ENCODE data around the gene GPC5.

GPC5 gene

GRCh38 chr13:92362717-92363116 is 964.3 kb downstream of the GPC5 start:
- Mint-ChIP-seq H3K9me3 (peaks cover 16% of the 10 kb centered on the region), H3K27ac (no peak overlapping the region), H3K27me3 (ENCODE audit: low read depth) (no peaks in the 10 kb centered on the region), H3K4me1 (ENCODE audit: low read depth) (no peaks in the 10 kb centered on the region), H3K36me3 (ENCODE audit: low read depth) (no peaks in the 10 kb centered on the region), H3K4me3 (no peak overlapping the region)

GRCh38 chr13:92365904-92366303 is 967.5 kb downstream of the GPC5 start:
- Mint-ChIP-seq H3K36me3 (ENCODE audit: low read depth) (no peaks in the 10 kb centered on the region), H3K9me3 (peaks cover 3% of the 10 kb centered on the region), H3K4me1 (ENCODE audit: low read depth) (no peaks in the 10 kb centered on the region), H3K4me3 (no peak overlapping the region), H3K27me3 (ENCODE audit: low read depth) (no peaks in the 10 kb centered on the region), H3K27ac (no peak overlapping the region)

GRCh38 chr13:92377396-92377795 is 979.0 kb downstream of the GPC5 start:
- H3K27ac Mint-ChIP-seq = no peak overlapping the region
- no peaks in the 10 kb centered on the region for H3K27me3 Mint-ChIP-seq (ENCODE audit: low read depth)
- no peaks in the 10 kb centered on the region for H3K4me1 Mint-ChIP-seq (ENCODE audit: low read depth)
- peaks cover 3% of the 10 kb centered on the region for H3K9me3 Mint-ChIP-seq
- no peaks in the 10 kb centered on the region for H3K36me3 Mint-ChIP-seq (ENCODE audit: low read depth)
- H3K4me3 Mint-ChIP-seq = no peak overlapping the region

GRCh38 chr13:92379371-92379770 is 981.0 kb downstream of the GPC5 start:
- no peaks in the 10 kb centered on the region for H3K36me3 Mint-ChIP-seq (ENCODE audit: low read depth)
- H3K4me3 Mint-ChIP-seq = no peak overlapping the region
- H3K9me3 Mint-ChIP-seq = peaks cover 3% of the 10 kb centered on the region
- H3K27me3 Mint-ChIP-seq (ENCODE audit: low read depth) = no peaks in the 10 kb centered on the region
- no peak overlapping the region for H3K27ac Mint-ChIP-seq
- H3K4me1 Mint-ChIP-seq (ENCODE audit: low read depth) = no peaks in the 10 kb centered on the region

DNA sequence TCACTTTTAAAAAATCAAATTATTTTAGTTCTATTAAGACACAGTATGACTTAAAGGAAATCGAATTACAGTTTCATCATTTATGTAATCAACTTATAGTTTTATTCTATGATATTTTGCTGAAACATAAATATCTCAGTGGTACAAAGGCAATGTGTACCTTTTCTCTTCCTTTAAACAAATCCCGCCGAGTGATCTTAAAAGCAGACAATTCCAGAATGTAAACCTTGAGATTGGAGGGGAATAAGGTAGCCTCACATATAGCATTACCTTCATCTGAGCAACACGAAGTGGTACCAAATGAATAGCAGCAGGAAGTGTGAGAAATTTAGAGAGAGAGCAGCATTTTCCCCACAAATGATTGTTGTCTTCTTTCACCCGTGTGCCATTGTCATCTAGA is 986.0 kb downstream of the GPC5 start:
- H3K9me3 Mint-ChIP-seq = peaks cover 3% of the 10 kb centered on the region
- H3K27me3 Mint-ChIP-seq (ENCODE audit: low read depth) = no peaks in the 10 kb centered on the region
- no peaks in the 10 kb centered on the region for H3K36me3 Mint-ChIP-seq (ENCODE audit: low read depth)
- H3K4me1 Mint-ChIP-seq (ENCODE audit: low read depth) = no peaks in the 10 kb centered on the region
- no peak overlapping the region for H3K27ac Mint-ChIP-seq
- no peak overlapping the region for H3K4me3 Mint-ChIP-seq

- no peaks in the 10 kb centered on the region for H3K27me3 Mint-ChIP-seq (ENCODE audit: low read depth)
- H3K36me3 Mint-ChIP-seq (ENCODE audit: low read depth) = no peaks in the 10 kb centered on the region
- H3K9me3 Mint-ChIP-seq = no peaks in the 10 kb centered on the region
- no peak overlapping the region for H3K27ac Mint-ChIP-seq
- no peaks in the 10 kb centered on the region for H3K4me1 Mint-ChIP-seq (ENCODE audit: low read depth)
- no peak overlapping the region for H3K4me3 Mint-ChIP-seq
Observed at GRCh38 chr13:92387245-92387644, 988.8 kb downstream of the GPC5 start.

DNA sequence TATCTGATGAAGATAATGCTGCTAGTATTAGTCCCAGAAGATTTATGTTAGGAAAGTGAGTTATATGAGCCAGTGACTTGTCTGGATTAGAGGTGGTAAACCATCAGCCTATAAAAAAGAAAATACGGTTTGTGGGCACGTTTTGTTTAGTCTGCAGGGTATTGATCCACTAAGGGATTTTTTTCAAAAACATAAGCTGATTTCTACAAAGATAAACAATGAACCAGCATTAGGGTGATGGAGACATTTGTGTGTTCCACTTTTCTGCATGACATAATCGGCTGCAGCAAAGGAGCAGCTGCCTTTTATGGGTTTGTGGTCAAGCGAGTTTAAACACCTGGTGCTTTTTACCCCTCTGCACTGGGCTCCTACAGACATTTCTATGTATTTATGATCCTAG is 991.8 kb downstream of the GPC5 start:
- Mint-ChIP-seq H3K4me1 (ENCODE audit: low read depth) (no peaks in the 10 kb centered on the region), H3K4me3 (no peak overlapping the region), H3K27me3 (ENCODE audit: low read depth) (no peaks in the 10 kb centered on the region), H3K36me3 (ENCODE audit: low read depth) (no peaks in the 10 kb centered on the region), H3K27ac (no peak overlapping the region), H3K9me3 (no peaks in the 10 kb centered on the region)

GRCh38 chr13:92403606-92404005 is 1005.2 kb downstream of the GPC5 start:
- Mint-ChIP-seq H3K9me3 (no peaks in the 10 kb centered on the region), H3K27me3 (ENCODE audit: low read depth) (no peaks in the 10 kb centered on the region), H3K36me3 (ENCODE audit: low read depth) (no peaks in the 10 kb centered on the region), H3K4me3 (no peak overlapping the region), H3K27ac (no peak overlapping the region), H3K4me1 (ENCODE audit: low read depth) (no peaks in the 10 kb centered on the region)

DNA sequence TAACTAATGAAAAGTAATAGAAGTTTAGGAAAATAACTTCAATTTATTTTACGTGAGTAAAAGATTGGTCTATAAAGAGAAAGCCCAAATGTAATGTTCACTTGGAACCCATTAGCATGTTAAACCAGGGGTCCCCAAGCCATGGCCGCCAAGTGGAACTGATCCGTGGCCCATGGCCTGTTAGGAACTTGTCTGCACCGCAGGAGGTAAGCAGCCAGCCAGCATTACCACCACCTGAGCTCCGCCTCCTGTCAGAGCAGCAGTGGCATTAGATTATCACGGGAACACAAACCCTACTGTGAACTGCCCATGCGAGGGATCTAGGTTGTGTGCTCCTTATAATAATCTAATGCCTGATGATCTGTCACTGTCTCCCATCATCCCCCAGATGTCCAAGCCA is 1009.4 kb downstream of the GPC5 start:
- Mint-ChIP-seq H3K9me3 (no peaks in the 10 kb centered on the region), H3K4me1 (ENCODE audit: low read depth) (no peaks in the 10 kb centered on the region), H3K36me3 (ENCODE audit: low read depth) (no peaks in the 10 kb centered on the region), H3K27me3 (ENCODE audit: low read depth) (no peaks in the 10 kb centered on the region), H3K4me3 (no peak overlapping the region), H3K27ac (no peak overlapping the region)

GRCh38 chr13:92412481-92412880 is 1014.1 kb downstream of the GPC5 start:
- no peak overlapping the region for H3K4me3 Mint-ChIP-seq
- H3K27ac Mint-ChIP-seq = no peak overlapping the region

DNA sequence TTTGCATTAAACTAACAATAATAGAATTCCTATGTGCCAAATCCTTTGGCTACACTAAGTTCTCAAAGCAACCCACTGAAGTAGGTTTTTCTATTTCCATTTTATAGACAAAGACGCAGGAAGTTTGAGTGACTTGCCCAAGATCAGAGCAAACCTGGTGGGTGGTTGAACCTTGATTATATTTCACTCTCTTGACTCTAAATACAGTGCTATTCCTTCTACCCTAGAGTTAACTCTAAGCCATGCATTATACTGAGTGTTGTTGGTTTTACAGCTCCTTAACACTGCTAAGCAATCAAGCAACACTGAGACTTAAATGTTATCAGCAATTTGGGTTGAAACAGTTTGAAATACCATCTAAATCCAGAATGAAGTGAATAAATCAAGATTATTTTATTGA is 1014.6 kb downstream of the GPC5 start:
- Mint-ChIP-seq H3K27me3 (ENCODE audit: low read depth) (no peaks in the 10 kb centered on the region), H3K27ac (no peak overlapping the region), H3K9me3 (peaks cover 5% of the 10 kb centered on the region), H3K4me3 (no peak overlapping the region), H3K36me3 (ENCODE audit: low read depth) (no peaks in the 10 kb centered on the region), H3K4me1 (ENCODE audit: low read depth) (no peaks in the 10 kb centered on the region)

More at GRCh38 chr13:92412481-92412880, 1014.1 kb downstream of the GPC5 start:
- Mint-ChIP-seq H3K9me3 (peaks cover 5% of the 10 kb centered on the region), H3K4me1 (ENCODE audit: low read depth) (no peaks in the 10 kb centered on the region), H3K27me3 (ENCODE audit: low read depth) (no peaks in the 10 kb centered on the region), H3K36me3 (ENCODE audit: low read depth) (no peaks in the 10 kb centered on the region)

GRCh38 chr13:92413452-92413851 is 1015.0 kb downstream of the GPC5 start:
- Mint-ChIP-seq H3K27me3 (ENCODE audit: low read depth) (no peaks in the 10 kb centered on the region), H3K36me3 (ENCODE audit: low read depth) (no peaks in the 10 kb centered on the region), H3K27ac (no peak overlapping the region), H3K4me3 (no peak overlapping the region), H3K9me3 (peaks cover 5% of the 10 kb centered on the region), H3K4me1 (ENCODE audit: low read depth) (no peaks in the 10 kb centered on the region)

DNA sequence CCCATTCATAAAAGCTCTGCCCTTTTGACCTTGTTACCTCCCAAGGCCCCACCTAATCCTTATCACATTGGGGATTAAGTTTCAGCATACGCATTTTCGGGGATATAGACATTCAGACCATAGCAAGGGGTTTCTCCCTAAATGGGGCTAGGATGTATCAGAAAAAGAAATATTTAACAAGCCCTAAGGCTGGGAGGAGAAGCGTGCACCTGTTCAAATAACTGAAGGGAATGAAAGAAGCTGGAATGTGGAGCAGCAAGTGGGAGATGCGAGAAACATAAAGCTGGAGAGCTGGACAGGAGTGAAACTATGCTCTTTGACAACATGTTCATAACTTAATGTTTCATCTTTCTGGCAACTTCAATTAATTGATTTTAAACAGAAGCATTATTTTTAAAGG is 1016.4 kb downstream of the GPC5 start:
- Mint-ChIP-seq H3K4me3 (no peak overlapping the region), H3K27ac (no peak overlapping the region), H3K27me3 (ENCODE audit: low read depth) (no peaks in the 10 kb centered on the region), H3K36me3 (ENCODE audit: low read depth) (no peaks in the 10 kb centered on the region), H3K4me1 (ENCODE audit: low read depth) (no peaks in the 10 kb centered on the region), H3K9me3 (peaks cover 5% of the 10 kb centered on the region)

GRCh38 chr13:92415781-92416180 is 1017.4 kb downstream of the GPC5 start:
- H3K4me1 Mint-ChIP-seq (ENCODE audit: low read depth) = no peaks in the 10 kb centered on the region
- no peak overlapping the region for H3K27ac Mint-ChIP-seq
- H3K4me3 Mint-ChIP-seq = no peak overlapping the region
- peaks cover 5% of the 10 kb centered on the region for H3K9me3 Mint-ChIP-seq
- no peaks in the 10 kb centered on the region for H3K36me3 Mint-ChIP-seq (ENCODE audit: low read depth)
- H3K27me3 Mint-ChIP-seq (ENCODE audit: low read depth) = no peaks in the 10 kb centered on the region

DNA sequence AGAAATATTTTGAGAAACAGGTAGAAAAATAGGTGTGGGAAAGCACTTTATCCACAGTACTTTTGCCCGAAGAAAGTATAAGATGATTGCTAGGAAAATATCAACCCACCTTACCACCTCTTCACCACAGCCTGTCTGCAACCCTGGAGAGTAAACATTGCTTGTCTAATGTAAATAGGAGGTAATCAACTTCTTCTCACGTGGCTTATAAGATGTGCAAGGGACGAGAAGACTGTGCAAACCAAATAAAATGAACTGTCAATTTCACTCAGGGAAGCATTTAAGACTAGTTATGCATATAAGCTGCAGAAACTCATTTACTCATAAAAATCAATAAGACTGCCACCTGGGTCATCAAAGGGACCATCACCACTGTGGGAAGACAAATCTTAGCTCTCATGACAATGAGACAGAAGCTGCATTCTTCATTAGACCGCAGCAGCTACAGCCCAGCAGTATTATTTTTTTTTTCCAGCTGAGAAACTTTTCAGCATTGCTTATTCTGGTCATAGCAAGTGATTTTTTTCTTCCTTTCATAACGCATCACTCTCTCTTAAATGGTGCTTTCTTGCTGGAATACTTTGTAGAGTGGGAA is 1020.5 kb downstream of the GPC5 start:
- Mint-ChIP-seq H3K4me3 (no peak overlapping the region), H3K27me3 (ENCODE audit: low read depth) (no peaks in the 10 kb centered on the region), H3K36me3 (ENCODE audit: low read depth) (no peaks in the 10 kb centered on the region), H3K27ac (no peak overlapping the region), H3K4me1 (ENCODE audit: low read depth) (no peaks in the 10 kb centered on the region), H3K9me3 (peaks cover 8% of the 10 kb centered on the region)

GRCh38 chr13:92429231-92429630 is 1030.8 kb downstream of the GPC5 start:
- no peaks in the 10 kb centered on the region for H3K27me3 Mint-ChIP-seq (ENCODE audit: low read depth)
- no peaks in the 10 kb centered on the region for H3K36me3 Mint-ChIP-seq (ENCODE audit: low read depth)
- H3K4me3 Mint-ChIP-seq = no peak overlapping the region
- no peaks in the 10 kb centered on the region for H3K9me3 Mint-ChIP-seq
- no peak overlapping the region for H3K27ac Mint-ChIP-seq
- H3K4me1 Mint-ChIP-seq (ENCODE audit: low read depth) = no peaks in the 10 kb centered on the region
